ENCODE data around the gene TRIM66.

TRIM66 gene

GRCh38 chr11:8706673-8707432 lies 24.4 kb upstream of the TRIM66 start:
- no peak overlapping the region for H3K4me3 ChIP-seq (ENCODE audit: low read depth, low read length)
- TF ChIP-seq MYC (IDR thresholded peaks at IDR 0.05; ENCODE audit: low read depth, low read length) (no peak), POLR2A (IDR thresholded peaks at IDR 0.05; ENCODE audit: extremely low read depth, insufficient read length) (no peak)
- TF ChIP-seq, protein P1, sequence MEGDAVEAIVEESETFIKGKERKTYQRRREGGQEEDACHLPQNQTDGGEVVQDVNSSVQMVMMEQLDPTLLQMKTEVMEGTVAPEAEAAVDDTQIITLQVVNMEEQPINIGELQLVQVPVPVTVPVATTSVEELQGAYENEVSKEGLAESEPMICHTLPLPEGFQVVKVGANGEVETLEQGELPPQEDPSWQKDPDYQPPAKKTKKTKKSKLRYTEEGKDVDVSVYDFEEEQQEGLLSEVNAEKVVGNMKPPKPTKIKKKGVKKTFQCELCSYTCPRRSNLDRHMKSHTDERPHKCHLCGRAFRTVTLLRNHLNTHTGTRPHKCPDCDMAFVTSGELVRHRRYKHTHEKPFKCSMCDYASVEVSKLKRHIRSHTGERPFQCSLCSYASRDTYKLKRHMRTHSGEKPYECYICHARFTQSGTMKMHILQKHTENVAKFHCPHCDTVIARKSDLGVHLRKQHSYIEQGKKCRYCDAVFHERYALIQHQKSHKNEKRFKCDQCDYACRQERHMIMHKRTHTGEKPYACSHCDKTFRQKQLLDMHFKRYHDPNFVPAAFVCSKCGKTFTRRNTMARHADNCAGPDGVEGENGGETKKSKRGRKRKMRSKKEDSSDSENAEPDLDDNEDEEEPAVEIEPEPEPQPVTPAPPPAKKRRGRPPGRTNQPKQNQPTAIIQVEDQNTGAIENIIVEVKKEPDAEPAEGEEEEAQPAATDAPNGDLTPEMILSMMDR (IDR thresholded peaks at IDR 0.05; ENCODE audit: low read depth, low read length) = no peak
- TF ChIP-seq, protein P2, sequence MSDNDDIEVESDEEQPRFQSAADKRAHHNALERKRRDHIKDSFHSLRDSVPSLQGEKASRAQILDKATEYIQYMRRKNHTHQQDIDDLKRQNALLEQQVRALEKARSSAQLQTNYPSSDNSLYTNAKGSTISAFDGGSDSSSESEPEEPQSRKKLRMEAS (IDR thresholded peaks at IDR 0.05; ENCODE audit: low read depth, low read length) = no peak
- DNase-seq (ENCODE audit: low read depth) = no peak

- no peak for DNase-seq (ENCODE audit: low read depth)
Measured at GRCh38 chr11:8705146-8705545, 22.7 kb upstream of the TRIM66 start.

DNA sequence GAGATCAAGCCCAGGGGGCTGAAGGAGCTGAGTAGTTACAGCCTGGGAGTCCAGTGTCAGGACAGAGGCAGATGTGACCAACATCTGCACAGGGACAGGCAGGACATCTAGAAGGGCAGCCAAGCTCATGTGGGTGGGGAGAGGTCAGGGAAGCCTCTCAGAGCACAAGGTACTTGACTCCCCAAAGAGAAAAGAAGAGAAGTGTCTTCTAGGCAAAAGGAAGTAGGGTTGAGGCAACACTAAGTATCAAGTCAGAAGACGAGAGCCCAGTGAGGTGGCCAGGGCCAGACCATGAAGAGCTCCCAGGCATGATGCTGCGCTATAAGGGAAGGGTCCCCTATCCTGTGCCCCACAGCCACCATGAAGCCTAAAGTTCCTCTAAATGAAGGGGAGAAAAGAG lies 21.7 kb upstream of the TRIM66 start:
- no peak for DNase-seq (ENCODE audit: low read depth)
- H3K4me3 ChIP-seq (ENCODE audit: low read depth, low read length) = no peak overlapping the region
- no peak for TF ChIP-seq POLR2A (IDR thresholded peaks at IDR 0.05; ENCODE audit: extremely low read depth, insufficient read length)
- TF ChIP-seq, protein P2 (IDR thresholded peaks at IDR 0.05; ENCODE audit: low read depth, low read length) = no peak
- TF ChIP-seq MYC (IDR thresholded peaks at IDR 0.05; ENCODE audit: low read depth, low read length) = no peak
- TF ChIP-seq, protein P1 (IDR thresholded peaks at IDR 0.05; ENCODE audit: low read depth, low read length) = no peak

More at GRCh38 chr11:8705146-8705545, 22.7 kb upstream of the TRIM66 start:
- TF ChIP-seq MYC (IDR thresholded peaks at IDR 0.05; ENCODE audit: low read depth, low read length) (no peak), POLR2A (IDR thresholded peaks at IDR 0.05; ENCODE audit: extremely low read depth, insufficient read length) (no peak)
- TF ChIP-seq, protein P2 (IDR thresholded peaks at IDR 0.05; ENCODE audit: low read depth, low read length) = no peak
- TF ChIP-seq, protein P1 (IDR thresholded peaks at IDR 0.05; ENCODE audit: low read depth, low read length) = no peak
- H3K4me3 ChIP-seq (ENCODE audit: low read depth, low read length) = no peak overlapping the region

DNA sequence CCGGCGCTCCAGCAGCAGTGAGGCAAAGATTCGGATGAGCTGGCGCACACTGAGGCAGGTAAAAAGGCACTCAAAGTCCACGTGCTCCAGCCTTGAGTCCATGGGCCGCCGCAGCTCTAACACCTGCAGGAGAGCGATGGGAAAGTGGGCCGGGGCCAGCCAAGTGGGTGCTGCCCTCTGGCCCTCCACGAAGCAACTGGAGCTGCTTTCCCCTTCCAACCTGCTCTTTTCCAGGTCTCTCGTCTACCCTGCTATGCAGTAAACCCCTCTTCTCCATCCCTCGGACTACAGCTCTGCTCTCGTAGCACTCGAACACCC lies 20.1 kb upstream of the TRIM66 start:
- no peak overlapping the region for H3K4me3 ChIP-seq (ENCODE audit: low read depth, low read length)
- TF ChIP-seq, protein P2 (IDR thresholded peaks at IDR 0.05; ENCODE audit: low read depth, low read length) = no peak
- TF ChIP-seq, protein P1 (IDR thresholded peaks at IDR 0.05; ENCODE audit: low read depth, low read length) = no peak
- no peak for TF ChIP-seq MYC (IDR thresholded peaks at IDR 0.05; ENCODE audit: low read depth, low read length)
- no peak for TF ChIP-seq POLR2A (IDR thresholded peaks at IDR 0.05; ENCODE audit: extremely low read depth, insufficient read length)
- DNase-seq (ENCODE audit: low read depth) = no peak

DNA sequence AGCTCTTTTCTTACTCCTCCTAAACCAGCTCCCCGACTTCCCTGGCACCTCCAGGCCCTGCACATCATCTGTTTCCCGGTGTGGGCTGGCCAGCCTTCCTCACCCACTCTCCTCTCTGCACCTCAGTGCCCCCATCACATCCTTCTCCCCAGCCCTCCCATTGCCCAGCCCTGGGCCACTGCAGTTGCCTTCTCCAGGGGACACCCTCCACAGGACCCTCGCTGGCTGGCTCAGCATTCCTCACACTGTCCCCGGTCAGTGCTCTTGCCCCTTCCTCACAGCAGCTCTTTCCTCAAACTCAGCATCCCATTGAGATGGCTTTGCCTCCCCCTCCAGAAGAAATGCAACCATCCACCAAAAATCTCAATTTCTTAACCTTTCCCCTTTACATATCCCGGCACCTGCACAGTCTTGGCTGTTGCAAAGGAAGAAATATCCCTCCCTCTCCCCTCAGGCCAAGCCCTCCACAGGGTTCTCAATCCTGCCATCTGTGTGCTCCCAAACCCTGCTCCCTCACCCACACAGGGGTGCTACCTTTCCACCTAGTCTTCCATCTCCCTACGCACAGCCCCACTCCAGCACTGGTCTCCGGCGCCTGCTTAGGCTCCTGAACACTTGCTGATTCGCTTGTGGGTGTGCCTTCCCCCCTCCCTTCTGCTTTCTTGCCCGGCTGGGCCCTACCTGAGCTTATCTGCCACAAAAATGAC lies 19.6 kb upstream of the TRIM66 start:
- DNase-seq (ENCODE audit: low read depth) = no peak
- TF ChIP-seq MYC (IDR thresholded peaks at IDR 0.05; ENCODE audit: low read depth, low read length) (no peak), POLR2A (IDR thresholded peaks at IDR 0.05; ENCODE audit: extremely low read depth, insufficient read length) (no peak)
- TF ChIP-seq, protein P1 (IDR thresholded peaks at IDR 0.05; ENCODE audit: low read depth, low read length) = no peak
- TF ChIP-seq, protein P2 (IDR thresholded peaks at IDR 0.05; ENCODE audit: low read depth, low read length) = no peak
- no peak overlapping the region for H3K4me3 ChIP-seq (ENCODE audit: low read depth, low read length)

All from NB4 (cell line).